ACC112 (cell line): ENCODE data around the gene ACVR2B.

Experiments used
- H2AFZ ChIP-seq: fragments of 200-600 bp; sonication (generic); one replicate; pipeline ENCODE4 v1.6.0; 2017; ENCODE audit warnings: antibody characterized with exemption, low read length; ENCODE audit not compliant: unreplicated experiment
- H3K27ac ChIP-seq: fragments of 200-600 bp; sonication (generic); 2 replicates; pipeline ENCODE4 v1.5.1; 2014; ENCODE audit warnings: low read depth, mild to moderate bottlenecking, antibody characterized with exemption, low read length, moderate library complexity
- H3K27me3 ChIP-seq: fragments of 200-600 bp; sonication (generic); 2 replicates; pipeline ENCODE4 v1.6.1; 2014; ENCODE audit warnings: mild to moderate bottlenecking, antibody characterized with exemption, low read length, moderate library complexity, mixed read lengths; ENCODE audit not compliant: insufficient read depth
- H3K36me3 ChIP-seq: fragments of 200-600 bp; sonication (generic); 2 replicates; pipeline ENCODE4 v1.6.1; 2016; ENCODE audit warnings: mild to moderate bottlenecking, antibody characterized with exemption, low read length, moderate library complexity, mixed read lengths; ENCODE audit not compliant: insufficient read depth
- H3K4me1 ChIP-seq: fragments of 200-600 bp; sonication (generic); one replicate; pipeline ENCODE4 v1.6.1; 2016; ENCODE audit warnings: low read length, mixed read lengths; ENCODE audit not compliant: insufficient read depth, unreplicated experiment, control insufficient read depth
- H3K4me3 ChIP-seq: fragments of 200-600 bp; sonication (generic); 2 replicates; pipeline ENCODE4 v1.5.1; 2014; ENCODE audit warnings: mild to moderate bottlenecking, low read depth, low read length
- H3K79me2 ChIP-seq: fragments of 200-600 bp; sonication (generic); one replicate; pipeline ENCODE4 v1.6.0; 2016; ENCODE audit warnings: low read length; ENCODE audit not compliant: control insufficient read depth, unreplicated experiment, insufficient read depth

Gene ACVR2B

DNA sequence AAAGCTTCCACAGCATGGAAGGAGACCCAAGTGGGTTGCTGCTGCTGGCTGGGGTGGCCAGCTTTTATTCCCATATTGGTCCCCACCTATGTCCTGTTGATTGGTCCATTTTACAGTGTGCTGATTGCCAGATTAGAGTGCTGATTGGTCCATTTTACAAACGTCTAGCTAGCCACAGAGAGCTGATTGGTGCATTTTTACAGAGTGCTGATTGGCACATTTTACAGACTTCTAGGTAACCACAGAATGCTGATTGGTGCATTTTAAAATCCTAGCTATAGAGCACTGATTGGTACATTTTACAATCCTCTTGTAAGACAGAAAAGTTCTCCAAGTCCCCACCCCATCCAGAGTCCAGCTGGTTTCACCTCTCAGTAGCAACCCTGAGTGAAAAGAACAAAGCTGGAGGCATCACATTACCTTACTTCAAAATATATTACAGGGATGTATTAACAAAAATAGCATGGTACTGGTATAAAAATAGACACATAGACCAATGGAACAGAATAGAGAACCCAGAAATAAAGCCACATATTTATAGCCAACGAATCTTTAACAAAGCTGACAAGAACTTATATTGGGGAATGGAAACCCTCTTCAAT is 7.5 kb upstream of the ACVR2B start:
- no peaks in the 10 kb centered on the region for H3K36me3 ChIP-seq
- H3K27me3 ChIP-seq: no peaks in the 10 kb centered on the region
- no peak overlapping the region for H3K27ac ChIP-seq
- H2AFZ ChIP-seq: no peak overlapping the region
- no peaks in the 10 kb centered on the region for H3K4me1 ChIP-seq
- no peaks in the 10 kb centered on the region for H3K79me2 ChIP-seq
- no peak overlapping the region for H3K4me3 ChIP-seq

DNA sequence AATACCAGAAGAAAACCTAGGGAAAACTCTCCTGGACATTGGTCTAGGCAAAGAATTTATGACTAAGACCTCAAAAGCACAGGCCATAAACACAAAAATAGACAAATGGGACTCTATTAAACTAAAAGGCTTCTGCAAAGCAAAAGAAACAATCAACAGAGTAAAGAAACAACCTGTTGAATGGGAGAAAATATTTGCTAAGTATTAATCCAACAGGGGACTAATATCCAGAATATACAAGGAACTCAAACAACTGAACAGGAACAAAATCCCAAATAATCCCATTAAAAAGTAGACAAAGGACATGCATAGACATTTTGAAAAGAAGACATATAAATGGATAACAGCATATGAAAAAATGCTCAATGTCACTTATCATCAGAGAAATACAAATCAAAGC is 6.9 kb upstream of the ACVR2B start:
- H3K4me1 ChIP-seq: no peaks in the 10 kb centered on the region
- no peak overlapping the region for H3K27ac ChIP-seq
- no peaks in the 10 kb centered on the region for H3K36me3 ChIP-seq
- no peak overlapping the region for H3K4me3 ChIP-seq
- H3K79me2 ChIP-seq: no peaks in the 10 kb centered on the region
- H3K27me3 ChIP-seq: no peaks in the 10 kb centered on the region
- no peak overlapping the region for H2AFZ ChIP-seq

DNA sequence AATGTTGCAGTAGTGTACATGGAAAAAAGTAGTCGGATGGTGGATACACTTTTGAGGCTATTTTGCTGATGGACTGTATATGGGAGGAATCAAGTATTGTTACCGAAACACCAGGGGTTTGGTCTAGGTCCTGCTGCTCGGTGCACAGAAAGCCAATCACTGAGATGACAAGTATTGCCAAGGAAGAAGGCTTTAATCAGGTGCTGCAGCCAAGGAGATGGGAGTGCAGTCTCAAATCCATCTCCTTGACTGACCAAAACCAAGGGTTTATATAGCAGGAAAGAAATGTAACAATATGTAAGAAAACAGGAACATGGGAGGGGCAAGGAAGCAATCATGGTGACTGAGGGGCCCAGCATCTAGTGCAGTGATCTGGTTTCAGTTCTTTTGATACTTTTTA is 2.8 kb upstream of the ACVR2B start:
- H3K79me2 ChIP-seq: no peaks in the 10 kb centered on the region
- no peak overlapping the region for H3K27ac ChIP-seq
- no peak overlapping the region for H3K4me3 ChIP-seq

DNA sequence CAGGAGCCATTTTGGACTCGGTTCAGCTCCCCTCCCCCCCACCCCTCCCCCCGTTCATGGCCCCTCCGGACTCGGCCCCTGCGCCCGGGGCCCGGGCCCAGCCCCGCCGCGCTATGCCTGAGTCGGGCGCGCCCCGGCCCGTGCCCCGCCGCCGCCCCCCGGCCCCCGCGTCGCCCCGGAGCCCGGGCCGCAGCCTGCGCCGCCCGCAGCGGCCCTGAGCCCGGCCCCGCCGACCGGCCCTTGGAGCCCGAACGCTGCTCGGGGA is 155 bp downstream of the ACVR2B start:
- Histone ChIP-seq H3K36me3 (no peaks in the 10 kb centered on the region), H3K4me3 (peak overlapping the region; percentile 94), H3K27me3 (no peaks in the 10 kb centered on the region), H3K4me1 (peaks cover 5% of the 10 kb centered on the region), H3K79me2 (no peaks in the 10 kb centered on the region), H3K27ac (no peak overlapping the region), H2AFZ (peak overlapping the region; percentile 92)

More for the DNA sequence above, 2.8 kb upstream of the ACVR2B start:
- Histone ChIP-seq H3K27me3 (no peaks in the 10 kb centered on the region), H3K36me3 (no peaks in the 10 kb centered on the region), H3K4me1 (peaks cover 2% of the 10 kb centered on the region), H2AFZ (no peak overlapping the region)

DNA sequence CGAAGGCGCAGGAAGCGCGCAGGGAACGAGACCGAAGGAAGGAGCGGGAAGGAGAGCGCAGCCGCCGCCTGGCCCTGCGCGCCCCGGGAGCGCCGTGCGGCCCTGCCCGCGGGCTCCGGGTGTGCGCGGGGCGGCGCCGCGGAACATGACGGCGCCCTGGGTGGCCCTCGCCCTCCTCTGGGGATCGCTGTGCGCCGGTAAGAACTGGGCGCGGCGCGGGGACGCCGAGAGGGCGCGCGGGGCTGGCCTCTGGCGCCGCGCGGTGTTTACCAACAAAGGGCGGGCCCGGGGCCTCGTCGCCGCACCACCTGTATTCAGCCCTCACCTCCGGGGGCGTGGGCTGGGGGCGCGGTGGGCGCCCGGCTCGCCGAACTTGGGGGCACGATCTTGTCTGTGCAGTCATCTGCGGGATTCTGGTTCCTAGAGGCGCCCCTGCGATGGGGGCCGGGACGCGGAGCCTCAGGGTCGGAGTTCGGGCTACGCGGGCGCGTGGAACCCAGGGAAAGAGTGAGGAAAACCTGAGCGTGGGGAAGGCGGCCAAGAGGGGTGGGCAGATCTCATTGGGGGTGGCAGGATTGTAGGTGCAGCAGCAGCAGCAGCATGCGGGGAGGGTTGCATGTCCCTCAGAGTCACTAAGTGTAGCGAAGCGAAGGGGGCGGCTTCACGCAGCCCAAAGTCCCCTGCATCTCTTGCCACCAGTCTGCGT is 641 bp downstream of the ACVR2B start:
- Histone ChIP-seq H3K4me3 (peak overlapping the region; percentile 94), H3K4me1 (peaks cover 10% of the 10 kb centered on the region), H3K79me2 (no peaks in the 10 kb centered on the region), H3K27me3 (no peaks in the 10 kb centered on the region), H3K27ac (no peak overlapping the region), H2AFZ (peak overlapping the region; percentile 92), H3K36me3 (no peaks in the 10 kb centered on the region)

DNA sequence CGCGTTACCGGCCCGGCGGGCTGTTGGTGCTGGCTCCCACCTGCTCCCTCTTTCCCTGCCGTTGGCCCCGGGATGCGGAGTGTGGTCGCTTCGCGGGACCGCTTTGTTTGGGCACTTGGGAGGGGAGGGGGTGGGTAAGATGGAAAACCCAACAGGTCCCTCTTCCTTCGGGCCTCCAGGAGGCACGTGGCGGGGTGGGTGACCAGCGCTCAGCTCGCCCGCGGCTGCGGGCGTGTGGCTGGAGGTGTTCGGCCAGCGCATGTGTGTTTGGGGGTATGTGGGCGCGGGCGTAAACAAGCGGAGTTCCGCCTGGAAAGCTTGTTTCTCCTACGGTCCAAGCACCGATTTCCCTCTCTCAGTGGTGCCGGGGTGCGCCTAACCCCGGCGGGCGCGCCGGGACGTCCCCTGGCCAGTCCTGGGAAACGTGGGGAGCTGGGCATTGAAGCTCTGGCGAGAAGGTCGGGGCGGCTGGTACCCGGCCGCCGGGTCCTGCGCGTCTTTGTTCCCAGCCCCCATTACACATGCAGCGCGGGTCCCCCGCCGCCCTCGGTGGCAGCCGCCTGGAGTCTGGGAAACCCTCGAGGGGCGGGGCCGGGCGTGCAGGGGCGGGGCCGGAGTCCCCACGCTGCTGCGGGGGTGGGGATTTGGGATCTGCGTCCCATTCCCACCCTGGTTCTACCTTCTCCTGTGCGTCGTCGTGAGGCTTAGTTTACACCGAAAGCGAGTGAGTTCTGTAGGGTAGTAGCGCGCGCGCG is 1.4 kb downstream of the ACVR2B start:
- no peaks in the 10 kb centered on the region for H3K27me3 ChIP-seq
- peaks cover 13% of the 10 kb centered on the region for H3K4me1 ChIP-seq
- H2AFZ ChIP-seq: peak overlapping the region; percentile 92
- H3K4me3 ChIP-seq: peak overlapping the region; percentile 94
- no peaks in the 10 kb centered on the region for H3K79me2 ChIP-seq
- no peaks in the 10 kb centered on the region for H3K36me3 ChIP-seq
- H3K27ac ChIP-seq: no peak overlapping the region

DNA sequence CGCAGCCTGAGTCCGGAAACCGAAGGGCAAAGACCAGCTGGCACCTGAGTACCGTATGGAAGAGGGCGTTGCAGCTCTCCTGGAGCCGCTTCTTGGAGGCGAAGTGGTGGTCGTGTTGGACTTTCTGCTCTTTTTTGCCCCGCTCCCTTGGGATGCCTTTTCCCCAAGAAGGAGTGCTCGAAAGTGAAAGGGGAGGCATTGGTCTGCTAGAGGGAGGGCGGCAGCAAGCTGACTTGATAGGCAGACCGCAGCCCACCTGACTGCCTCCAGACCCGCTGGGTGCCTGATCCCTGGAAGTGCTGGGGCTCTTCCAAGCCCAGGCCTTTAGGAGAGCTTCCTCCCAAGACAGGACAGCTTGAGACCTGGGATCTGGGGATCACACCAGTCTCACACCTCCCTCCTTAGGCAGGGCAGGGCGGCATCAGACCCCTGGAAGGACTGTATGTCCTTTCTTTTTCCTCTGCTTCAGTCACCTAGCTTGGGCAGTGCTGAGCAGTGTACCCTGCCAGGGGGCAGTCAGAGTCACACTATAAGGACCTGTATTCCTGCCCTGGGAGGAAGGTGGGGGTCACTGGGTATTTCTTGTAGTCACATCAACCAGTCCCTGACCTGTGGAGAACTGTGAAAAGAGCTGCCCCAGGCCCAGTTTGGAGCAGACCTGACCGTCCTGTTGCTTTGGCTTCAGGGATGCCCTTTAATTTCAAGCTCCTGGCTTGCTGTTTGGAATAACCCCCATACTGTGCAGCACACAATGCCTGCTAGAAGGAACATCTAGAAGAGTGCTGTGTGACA is 2.1 kb downstream of the ACVR2B start:
- Histone ChIP-seq H3K27me3 (no peaks in the 10 kb centered on the region), H2AFZ (peak overlapping the region; percentile 92), H3K4me3 (peak overlapping the region; percentile 94), H3K27ac (no peak overlapping the region), H3K4me1 (peaks cover 13% of the 10 kb centered on the region), H3K79me2 (no peaks in the 10 kb centered on the region), H3K36me3 (no peaks in the 10 kb centered on the region)

DNA sequence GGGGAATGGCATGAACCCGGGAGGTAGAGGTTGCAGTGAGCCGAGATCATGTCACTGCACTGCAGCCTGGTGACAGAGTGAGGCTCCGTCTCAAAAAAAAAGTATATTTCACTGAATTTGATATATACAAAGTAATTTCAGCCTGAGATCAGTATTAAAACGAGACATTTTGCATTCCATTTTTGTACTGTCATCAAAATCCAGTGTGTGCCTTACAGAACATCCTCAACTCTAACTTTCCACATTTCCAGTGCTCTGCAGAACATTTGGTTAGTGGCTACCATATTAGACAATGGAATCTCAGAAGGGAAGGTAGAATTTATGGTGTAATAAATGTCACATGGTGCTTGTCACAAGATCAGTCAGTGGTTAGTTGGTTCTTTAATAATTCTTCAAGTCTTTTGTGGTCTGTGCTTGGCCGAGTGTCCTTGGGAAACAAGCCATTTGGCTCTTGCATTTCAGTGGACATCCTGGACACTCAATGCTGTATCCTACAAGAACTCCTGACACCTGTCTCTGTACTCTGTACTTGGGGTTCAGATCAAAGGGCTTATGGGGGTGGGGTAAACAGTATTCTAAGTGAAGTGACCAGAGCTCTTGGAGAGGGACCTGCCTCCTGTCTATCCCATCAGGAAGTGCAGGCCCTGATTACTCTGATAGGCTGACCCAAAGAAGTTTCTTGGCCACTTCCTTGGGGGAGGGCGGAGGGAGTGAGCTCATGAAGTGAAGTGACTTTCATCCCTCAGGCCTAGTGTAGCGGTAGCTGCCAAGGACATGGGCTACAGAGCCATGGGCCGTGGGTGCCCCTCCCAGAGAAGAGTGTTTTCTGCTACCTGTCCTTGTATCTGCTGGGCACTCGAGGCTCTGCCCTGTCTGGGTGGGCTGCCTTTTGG is 3.7 kb downstream of the ACVR2B start:
- Histone ChIP-seq H2AFZ (no peak overlapping the region), H3K27ac (no peak overlapping the region), H3K4me3 (no peak overlapping the region), H3K27me3 (no peaks in the 10 kb centered on the region), H3K4me1 (peaks cover 13% of the 10 kb centered on the region), H3K79me2 (no peaks in the 10 kb centered on the region), H3K36me3 (no peaks in the 10 kb centered on the region)

DNA sequence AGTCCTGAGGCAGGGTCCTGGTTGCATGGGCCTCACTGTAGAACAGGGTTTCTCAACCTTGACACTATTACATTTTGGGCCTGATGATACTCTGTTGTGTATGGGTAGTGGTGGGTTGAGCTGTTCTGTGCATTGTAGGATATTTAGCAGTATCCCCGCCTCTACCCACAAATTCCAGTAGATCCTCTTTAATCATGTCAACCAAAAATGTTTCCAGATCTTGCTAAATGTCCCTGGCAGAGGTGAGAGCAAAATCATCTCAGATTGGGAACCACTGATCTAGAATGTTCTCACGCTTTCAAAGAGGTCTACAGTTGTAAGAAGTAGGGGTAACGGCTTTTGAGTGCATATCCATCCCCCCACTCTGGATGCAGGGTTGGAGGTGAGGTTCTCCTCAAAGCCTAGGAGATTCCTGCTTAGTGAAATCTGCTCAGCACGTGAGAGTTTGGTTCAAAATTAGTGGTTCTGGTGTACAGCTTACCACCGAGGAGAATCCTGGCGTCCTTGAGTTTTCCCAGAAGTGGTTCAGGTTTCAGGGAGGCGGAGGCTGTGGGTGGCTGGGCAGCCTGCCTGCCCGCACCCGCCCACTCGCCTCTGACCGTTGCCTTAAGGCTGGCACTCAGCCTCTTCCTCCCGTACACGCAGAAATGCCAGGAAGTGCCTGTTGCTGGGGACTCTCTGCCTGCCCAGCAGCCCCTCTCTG is 5.3 kb downstream of the ACVR2B start:
- no peaks in the 10 kb centered on the region for H3K79me2 ChIP-seq
- H3K27ac ChIP-seq: no peak overlapping the region
- H3K27me3 ChIP-seq: no peaks in the 10 kb centered on the region
- H3K4me3 ChIP-seq: no peak overlapping the region
- H3K36me3 ChIP-seq: no peaks in the 10 kb centered on the region
- peaks cover 13% of the 10 kb centered on the region for H3K4me1 ChIP-seq
- no peak overlapping the region for H2AFZ ChIP-seq
